Measurements from ENCODE around the gene SUPT5H. TPM values are rescaled to one million over a fixed set of nuclear protein-coding genes. Genes with fewer than 3 reads are reported as not detected.

The SUPT5H gene
- total RNA-seq, 3 donors from 2014 or later: 74.3 to 115 (median 103) TPM

- intact Hi-C loops (cut with DNase I; ENCODE audit: low total_unique reads): no loop called here
- H3K27me3 ChIP-seq: peaks cover 9 to 90% of the 10 kb centered on the region in 2 donors
Measured at GRCh38 chr19:39501340-39501739, 56.0 kb downstream of the SUPT5H start.

GRCh38 chr19:39502640-39503417 is 57.4 kb downstream of the SUPT5H start:
- DNase-seq (ENCODE audit: low spot score in 2 of 2): no peak
- Histone ChIP-seq H3K4me3 (peak overlapping the region in 1 of 3 donors; percentile 54), H3K27me3 (peaks cover 9 to 88% of the 10 kb centered on the region in 2 donors), H3K9me3 (no peaks in the 10 kb centered on the region), H3K4me1 (peaks cover 9 to 15% of the 10 kb centered on the region in 2 donors), H3K36me3 (no peaks in the 10 kb centered on the region), H3K27ac (no peak overlapping the region)
- intact Hi-C loops (cut with DNase I; ENCODE audit: low total_unique reads): no loop called here
- TF ChIP-seq POLR2AphosphoS5 (IDR thresholded peaks at IDR 0.05) (no peak), CTCF (IDR thresholded peaks at IDR 0.05) (peak in 2 of 3 donors; percentile 14 to 75)

More at GRCh38 chr19:39501340-39501739, 56.0 kb downstream of the SUPT5H start:
- Histone ChIP-seq H3K4me1 (peaks cover 3 to 11% of the 10 kb centered on the region in 2 donors), H3K36me3 (no peaks in the 10 kb centered on the region), H3K9me3 (no peaks in the 10 kb centered on the region), H3K27ac (no peak overlapping the region), H3K4me3 (no peak overlapping the region)
- no peak for DNase-seq (ENCODE audit: low spot score in 2 of 2)
- no peak for TF ChIP-seq POLR2AphosphoS5 (IDR thresholded peaks at IDR 0.05)
- no peak for TF ChIP-seq POLR2A (IDR thresholded peaks at IDR 0.05)
- TF ChIP-seq CTCF (IDR thresholded peaks at IDR 0.05): no peak

- peak overlapping the region in 2 of 3 donors; percentile 52 to 70 for H3K4me3 ChIP-seq
- no peak for DNase-seq (ENCODE audit: low spot score in 2 of 2)
- no peak overlapping the region for H3K27ac ChIP-seq
- peaks cover 2 to 60% of the 10 kb centered on the region in 2 donors for H3K27me3 ChIP-seq
- no peaks in the 10 kb centered on the region for H3K36me3 ChIP-seq
- intact Hi-C loops (cut with DNase I; ENCODE audit: low total_unique reads): no loop called here
- H3K4me1 ChIP-seq: peaks cover 5 to 9% of the 10 kb centered on the region in 2 donors
- no peak for TF ChIP-seq CTCF (IDR thresholded peaks at IDR 0.05)
- no peak for TF ChIP-seq POLR2AphosphoS5 (IDR thresholded peaks at IDR 0.05)
- TF ChIP-seq POLR2A (IDR thresholded peaks at IDR 0.05): no peak
- H3K9me3 ChIP-seq: no peaks in the 10 kb centered on the region
Measured at GRCh38 chr19:39506598-39506943, 61.2 kb downstream of the SUPT5H start.

GRCh38 chr19:39506944-39507714 is 61.7 kb downstream of the SUPT5H start:
- no peak for DNase-seq (ENCODE audit: low spot score in 2 of 2)
- intact Hi-C loops (cut with DNase I; ENCODE audit: low total_unique reads): loop anchor here (1.0 kb wide), 1 partner anchor 27 kb away; the partner anchor contains the start of gene TIMM50
- Histone ChIP-seq H3K4me3 (peak overlapping the region; percentile 34 to 70 (median 52)), H3K9me3 (no peaks in the 10 kb centered on the region), H3K27ac (no peak overlapping the region), H3K4me1 (peaks cover 5 to 9% of the 10 kb centered on the region in 2 donors), H3K27me3 (peaks cover 2 to 59% of the 10 kb centered on the region in 2 donors), H3K36me3 (no peaks in the 10 kb centered on the region)
- TF ChIP-seq CTCF (IDR thresholded peaks at IDR 0.05) (no peak), POLR2AphosphoS5 (IDR thresholded peaks at IDR 0.05) (no peak), POLR2A (IDR thresholded peaks at IDR 0.05) (no peak)

All from breast epithelium (tissue), 4 donors.